ENCODE results near the gene FAAP100.

GRCh38 chr17:81491181-81491581, 61.0 kb downstream of the FAAP100 start:
- TF ChIP-seq CTCF (conservative IDR thresholded peaks at IDR 0.05) (no peak), EZH2 (IDR thresholded peaks at IDR 0.05; ENCODE audit: low read depth) (no peak)
